GM03348 (cell line): ENCODE measurements around the gene OR6C68.
"Not testable (repeated sequence)": the region's sequence is repeated elsewhere in the genome, so short reads cannot be mapped to it uniquely, and the experiment has no call there.

Experiments
- DNase-seq: peaks from one replicate; pipeline ENCODE4 v3.0.0; 2012; ENCODE audit warnings: low spot score

Gene OR6C68

DNA sequence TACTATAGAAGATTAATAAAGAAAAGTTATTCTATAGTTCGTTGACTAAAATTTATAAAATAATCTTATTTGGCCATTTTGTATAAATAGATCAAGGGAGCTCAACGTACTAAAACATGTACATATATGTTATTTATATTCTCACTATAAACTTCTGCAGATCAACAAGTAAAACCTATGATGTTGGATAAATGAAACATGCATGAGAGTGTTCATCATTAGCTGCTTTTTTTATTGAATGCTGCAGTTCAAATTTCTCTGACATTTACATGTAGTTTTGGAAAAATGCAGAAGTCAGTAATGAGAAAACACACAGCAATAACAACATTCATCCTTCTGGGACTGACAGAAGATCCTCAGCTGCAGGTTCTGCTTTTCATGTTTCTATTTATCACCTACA lies at the start of gene OR6C68:
TSS of gene OR6C68 (plus strand) at position 301 of the 400 bp plus-strand sequence. CDS start at position 301, 0 bp downstream.
- DNase-seq = no peak

DNA sequence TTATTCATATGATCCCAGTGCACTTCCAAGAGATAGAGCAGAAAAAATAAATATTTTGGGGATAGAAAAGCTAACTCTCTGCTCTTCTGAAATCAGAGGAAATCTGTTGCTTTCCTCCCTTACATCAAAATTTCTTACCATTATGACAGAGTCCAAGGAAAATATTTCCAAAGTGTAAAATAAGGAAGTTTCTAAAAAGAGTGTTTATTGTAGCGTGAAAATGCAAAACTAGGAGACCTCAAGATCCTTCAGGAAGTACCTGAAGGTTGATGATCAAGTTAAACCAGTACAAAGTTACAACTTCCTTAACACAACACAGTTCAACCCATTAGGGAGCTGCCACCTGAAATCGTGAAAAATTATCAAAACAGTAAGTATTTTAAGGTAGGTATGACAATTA lies 48.4 kb upstream of the OR6C68 start, which contains the start of gene OR6C2:
TSS of gene OR6C2 (plus strand) at position 301 of the 400 bp plus-strand sequence. CDS start 8,138 bp downstream, outside the sequence.
- no peak for DNase-seq

DNA sequence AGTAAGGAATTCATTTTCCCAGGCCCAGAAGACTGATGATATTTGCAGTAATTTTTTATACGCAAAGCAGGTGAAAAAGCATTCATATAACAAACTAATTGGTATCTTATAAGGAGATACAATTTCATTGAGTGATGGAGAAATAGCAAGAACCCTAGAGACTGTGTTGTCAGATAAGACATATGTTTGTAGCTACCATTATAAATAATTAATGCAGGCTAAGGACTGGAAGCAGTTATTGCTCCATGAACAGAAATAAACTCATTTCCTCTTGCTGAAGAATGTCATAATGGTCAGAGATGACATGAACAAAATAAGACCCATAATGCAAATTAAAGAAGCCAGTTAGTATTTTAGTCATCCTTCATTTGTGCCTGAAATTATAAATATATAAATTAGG lies 46.8 kb upstream of the OR6C68 start:
- DNase-seq = no peak

DNA sequence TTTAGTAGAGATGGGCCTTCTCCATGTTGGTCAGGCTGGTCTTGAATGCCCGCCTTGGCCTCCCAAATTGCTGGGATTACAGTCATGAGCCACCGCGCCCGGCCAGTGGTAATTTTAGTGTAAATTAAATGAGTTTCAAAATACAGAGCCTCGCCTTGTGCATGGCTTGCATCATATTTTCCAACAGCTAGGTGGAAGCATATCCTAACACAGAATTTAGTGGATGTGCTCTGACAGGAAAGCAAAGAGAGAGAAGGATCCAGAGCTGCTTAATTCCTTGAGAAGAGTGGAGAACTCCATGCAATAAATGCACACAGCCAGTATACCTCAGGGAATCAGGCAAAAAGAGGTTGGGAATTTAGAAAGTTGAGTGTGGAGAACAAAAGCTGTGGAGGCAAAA lies 45.9 kb upstream of the OR6C68 start:
- DNase-seq = no peak

DNA sequence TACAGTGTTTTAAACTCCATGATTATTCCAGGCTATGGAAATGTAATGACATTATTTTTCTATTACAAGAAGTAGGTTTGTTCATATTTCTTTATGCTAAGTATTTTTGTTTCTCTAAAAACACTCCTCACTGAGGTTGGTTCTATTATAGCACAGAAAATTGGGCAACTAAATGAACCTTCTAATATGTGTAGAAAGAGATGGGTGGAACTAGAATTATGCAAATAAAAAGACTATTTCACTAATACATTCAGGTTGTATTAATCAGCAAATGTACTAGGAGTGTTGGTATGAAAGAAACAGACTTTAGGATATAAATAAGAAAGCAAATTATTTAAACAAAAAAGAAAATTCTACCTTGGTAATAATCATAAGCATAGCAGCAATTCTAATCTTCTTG lies 43.4 kb upstream of the OR6C68 start:
- DNase-seq = no peak

DNA sequence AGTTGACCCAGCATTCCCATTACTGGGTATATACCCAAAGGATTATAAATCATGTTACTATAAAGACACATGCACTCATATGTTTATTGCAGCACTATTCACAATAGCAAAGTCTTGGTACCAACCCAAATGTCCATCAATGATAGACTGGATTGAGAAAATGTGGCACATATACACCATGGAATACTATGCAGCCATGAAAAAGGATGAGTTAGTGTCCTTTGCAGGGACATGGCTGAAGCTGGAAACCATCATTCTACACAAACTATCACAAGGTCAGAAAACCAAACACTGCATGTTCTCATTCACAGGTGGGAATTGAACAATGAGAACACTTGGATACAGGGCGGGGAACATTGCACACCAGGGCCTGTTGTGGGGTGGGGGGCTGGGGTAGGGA lies 27.3 kb upstream of the OR6C68 start:
- DNase-seq = not testable (repeated sequence)

DNA sequence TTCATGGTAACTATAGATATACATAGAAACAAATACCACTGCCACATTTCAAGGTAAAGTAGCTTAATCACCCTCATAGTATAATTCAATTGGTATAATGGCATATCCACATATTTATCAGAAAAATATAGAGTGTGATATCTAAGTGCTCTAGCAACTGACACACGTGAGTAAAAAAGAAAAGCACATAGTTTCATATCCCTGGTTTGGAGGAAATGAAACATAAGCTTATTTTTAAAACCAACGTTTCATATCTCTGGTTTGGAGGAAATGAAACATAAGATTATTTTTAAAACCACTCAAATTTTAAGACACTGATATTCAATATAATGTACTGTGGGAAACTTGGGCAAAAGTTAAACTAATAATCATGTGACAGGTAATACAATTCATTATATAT lies 24.3 kb upstream of the OR6C68 start:
- DNase-seq = no peak

DNA sequence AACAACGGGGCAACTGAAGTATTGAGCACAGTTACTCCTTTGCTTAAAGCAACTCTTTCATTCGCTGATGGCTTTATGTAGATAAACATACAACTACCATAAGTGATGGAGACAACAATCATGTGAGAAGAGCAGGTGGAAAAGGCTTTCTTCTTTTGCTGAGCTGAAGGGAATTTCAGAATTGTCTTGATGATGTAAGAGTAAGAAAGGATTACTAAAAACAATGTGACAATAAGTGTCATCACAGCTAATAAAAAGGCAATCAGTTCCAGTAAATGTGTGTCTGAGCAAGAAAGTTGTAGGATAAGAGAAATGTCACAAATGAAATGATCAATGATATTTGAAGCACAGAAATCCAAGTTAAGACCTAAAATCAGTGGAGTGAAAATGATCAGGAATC lies 22.9 kb upstream of the OR6C68 start:
- DNase-seq = no peak

DNA sequence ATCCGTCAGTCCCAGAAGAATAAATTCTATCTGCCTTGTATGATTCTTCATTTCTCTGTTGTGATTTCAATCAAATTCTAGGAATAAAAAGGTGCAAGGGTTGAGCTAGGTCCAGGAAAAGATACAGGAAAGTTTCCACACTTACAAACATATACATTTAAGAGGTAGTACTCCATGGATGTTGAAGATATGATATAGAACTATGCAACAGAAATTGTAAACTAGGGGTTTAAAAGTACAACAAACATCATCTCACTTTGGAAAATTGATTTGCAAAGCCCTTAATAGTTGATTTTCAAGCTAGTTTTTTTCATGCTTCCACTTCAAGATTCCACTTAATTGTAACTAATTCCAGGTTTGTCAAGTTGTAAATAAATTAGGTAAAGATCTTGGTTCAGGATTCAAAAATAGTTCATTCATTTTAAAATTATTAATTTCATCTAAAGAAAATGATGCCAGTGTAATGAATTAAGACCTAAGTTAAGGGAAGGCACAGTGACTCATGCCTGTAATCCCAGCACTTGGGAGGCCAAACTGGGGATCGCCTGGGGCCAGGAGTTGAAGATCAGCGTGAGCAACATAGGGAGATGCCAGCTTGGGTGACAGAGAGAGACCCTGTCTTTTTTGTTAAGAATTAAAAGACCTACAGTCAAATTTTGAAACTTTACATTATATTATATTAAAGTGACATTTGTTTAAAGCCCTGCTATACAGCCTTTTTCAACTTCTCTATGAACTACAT lies 21.9 kb upstream of the OR6C68 start, which contains the start of gene OR6C70:
TSS of gene OR6C70 (minus strand) at position 51 of the 742 bp plus-strand sequence. CDS start at position 51, 0 bp downstream.
- no peak for DNase-seq

DNA sequence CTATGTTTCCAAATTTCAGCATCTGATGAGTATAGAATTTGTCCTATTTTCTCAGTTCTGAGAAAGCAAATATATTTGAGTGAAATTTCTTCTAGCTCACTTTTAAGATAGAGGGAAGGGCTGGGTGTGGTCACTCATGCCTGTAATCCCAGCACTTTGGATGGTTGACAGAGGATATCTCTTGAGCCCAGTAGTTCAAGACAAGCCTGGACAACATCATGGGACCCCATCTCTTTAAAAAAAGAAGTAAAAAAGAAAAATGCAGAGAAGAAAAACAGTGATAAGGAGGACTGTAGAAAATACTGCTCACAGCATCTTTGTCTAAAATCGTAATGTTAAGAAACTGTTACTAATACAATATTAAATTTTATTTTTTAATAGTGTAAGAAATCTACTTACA lies 19.9 kb upstream of the OR6C68 start:
- no peak for DNase-seq

DNA sequence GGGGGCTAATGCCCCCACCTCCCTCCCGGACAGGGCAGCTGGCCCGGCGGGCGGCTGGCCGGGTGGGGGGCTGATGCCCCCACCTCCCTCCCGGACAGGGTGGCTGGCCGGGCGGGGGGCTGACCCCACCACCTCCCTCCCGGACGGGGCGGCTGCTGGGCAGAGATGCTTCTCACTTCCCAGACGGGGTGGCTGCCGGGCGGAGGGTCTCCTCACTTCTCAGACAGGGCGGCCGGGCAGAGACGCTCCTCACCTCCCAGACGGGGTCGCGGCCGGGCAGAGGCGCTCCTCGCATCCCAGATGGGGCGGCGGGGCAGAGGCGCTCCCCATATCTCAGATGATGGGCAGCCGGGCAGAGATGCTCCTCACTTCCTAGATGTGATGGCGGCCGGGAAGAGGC lies 13.0 kb upstream of the OR6C68 start:
- DNase-seq = not testable (repeated sequence)

DNA sequence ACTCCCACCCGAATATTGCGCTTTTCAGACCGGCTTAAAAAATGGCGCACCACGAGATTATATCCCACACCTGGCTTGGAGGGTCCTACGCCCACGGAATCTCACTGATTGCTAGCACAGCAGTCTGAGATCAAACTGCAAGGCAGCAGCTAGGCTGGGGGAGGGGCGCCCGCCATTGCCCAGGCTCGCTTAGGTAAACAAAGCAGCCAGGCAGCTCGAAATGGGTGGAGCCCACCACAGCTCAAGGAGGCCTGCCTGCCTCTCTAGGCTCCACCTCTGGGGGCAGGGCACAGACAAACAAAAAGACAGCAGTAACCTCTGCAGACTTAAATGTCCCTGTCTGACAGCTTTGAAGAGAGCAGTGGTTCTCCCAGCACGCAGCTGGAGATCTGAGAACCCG lies 7.9 kb upstream of the OR6C68 start:
- DNase-seq = not testable (repeated sequence)

DNA sequence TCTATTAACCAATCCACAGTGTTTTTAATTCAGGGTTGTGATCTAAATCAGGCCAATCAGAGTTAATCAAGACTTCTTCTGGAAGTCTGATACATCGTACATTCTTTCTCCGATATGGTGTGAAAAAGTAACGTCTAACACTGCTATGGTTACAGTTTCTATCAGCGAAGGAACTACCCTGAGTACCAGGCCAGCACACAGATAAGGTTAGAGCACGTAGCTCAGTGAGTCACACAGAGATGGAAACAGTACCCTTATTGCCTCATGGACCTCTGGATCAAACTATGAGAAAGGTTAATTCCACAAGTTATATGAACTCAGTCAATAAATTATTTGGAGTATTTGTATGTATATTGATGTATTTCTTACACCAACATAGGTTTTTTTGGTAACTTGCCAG lies 3.3 kb downstream of the OR6C68 start:
- DNase-seq = no peak

DNA sequence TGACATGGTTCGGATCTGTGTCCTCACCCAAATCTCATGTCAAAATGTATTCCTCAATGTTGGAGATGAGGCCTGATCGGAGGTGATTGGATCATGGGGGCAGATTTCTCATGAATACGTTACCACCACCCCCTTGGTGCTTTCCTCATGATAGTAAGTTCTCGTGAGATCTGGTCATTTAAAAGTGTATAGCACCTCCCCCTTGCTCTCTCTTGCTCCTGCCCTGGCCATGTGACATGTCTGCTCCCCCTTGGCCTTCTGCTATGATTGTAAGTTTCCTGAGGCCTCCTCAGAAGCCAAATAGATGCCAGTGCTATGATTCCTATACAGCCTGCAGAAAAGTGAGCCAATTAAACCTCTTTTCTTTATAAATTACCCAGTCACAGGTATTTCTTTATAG lies 7.1 kb downstream of the OR6C68 start:
- DNase-seq = no peak

DNA sequence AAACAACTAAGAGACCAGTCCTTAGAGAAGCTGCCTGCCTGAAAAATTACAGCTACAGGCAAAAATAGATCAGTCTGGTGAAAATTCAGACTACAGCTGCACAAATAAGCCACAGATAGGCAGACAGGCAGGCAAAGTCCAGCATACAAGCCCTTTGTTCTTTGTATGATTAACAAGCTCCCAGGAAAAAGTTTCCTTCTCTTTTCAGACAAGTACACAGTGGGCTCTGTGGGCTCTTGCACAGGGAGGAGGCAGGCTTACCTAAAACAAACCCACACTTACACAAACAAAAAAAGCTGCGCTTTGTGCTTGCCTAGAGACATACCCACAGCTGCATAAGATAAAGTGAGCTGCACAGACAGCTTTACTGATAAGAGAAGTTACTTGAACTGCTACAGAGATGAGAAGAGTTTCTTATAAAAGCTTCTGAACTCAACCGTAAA lies 7.7 kb downstream of the OR6C68 start:
- no peak for DNase-seq

DNA sequence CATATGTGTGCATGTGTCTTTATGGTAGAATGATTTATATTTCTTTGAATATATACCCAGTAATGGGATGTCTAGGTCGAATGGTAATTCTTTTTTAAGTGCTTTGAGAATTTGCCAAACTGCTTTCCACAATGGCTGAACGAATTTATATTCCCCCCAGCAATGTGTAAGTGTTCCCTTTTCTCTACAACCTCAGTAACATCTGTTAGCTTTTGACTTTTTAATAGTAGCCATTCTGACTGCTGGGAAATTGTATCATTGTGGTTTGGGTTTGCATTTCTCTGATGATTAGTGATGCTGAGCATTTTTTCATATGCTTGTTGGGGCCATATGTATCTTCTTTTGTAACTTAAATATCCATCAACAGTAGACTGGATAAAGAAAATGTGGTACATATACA lies 9.4 kb downstream of the OR6C68 start:
- no peak for DNase-seq

DNA sequence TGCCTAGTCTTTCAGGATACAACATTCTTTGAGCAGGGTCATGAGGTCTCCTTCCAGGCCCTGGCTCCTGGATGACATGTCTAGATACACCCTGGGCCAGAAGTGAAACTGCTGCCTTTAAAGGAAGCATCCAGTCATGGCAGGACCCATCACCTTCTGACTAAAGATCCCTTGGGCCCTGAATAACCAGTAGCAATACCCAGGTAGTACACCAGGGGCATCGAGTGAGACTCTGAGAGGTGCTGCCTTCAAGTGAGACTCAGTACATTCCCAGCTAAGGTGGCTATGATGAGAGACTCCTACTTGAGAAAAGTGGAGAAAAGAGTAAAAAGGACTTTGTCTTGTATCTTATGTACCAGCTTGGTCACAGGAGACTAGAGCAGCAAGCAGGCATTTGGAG lies 23.5 kb downstream of the OR6C68 start:
- no peak for DNase-seq

DNA sequence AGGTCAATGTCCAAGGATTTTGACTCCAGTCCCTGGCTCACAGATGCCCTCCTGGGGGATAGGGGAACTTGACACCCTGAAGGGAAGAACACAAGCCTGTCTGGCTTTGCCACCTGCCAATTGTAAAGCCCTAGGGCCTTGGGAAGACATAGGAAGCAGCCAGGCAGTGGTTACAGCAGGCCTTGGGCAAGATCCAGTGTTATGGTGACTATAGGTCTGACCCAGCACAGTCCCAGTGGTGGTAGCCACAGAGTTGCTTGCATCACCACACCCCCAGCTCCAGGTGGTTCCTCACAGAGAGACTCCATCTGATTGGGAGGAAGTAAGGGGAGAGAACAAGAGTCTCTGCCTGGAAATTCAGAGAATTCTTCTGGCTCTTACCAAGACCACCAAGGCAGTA lies 24.2 kb downstream of the OR6C68 start:
- DNase-seq = no peak
